ENCODE measurements around the gene NDUFS7.
"Not testable (repeated sequence)": the region's sequence is repeated elsewhere in the genome, so short reads cannot be mapped to it uniquely, and the experiment has no call there.

Gene NDUFS7

DNA sequence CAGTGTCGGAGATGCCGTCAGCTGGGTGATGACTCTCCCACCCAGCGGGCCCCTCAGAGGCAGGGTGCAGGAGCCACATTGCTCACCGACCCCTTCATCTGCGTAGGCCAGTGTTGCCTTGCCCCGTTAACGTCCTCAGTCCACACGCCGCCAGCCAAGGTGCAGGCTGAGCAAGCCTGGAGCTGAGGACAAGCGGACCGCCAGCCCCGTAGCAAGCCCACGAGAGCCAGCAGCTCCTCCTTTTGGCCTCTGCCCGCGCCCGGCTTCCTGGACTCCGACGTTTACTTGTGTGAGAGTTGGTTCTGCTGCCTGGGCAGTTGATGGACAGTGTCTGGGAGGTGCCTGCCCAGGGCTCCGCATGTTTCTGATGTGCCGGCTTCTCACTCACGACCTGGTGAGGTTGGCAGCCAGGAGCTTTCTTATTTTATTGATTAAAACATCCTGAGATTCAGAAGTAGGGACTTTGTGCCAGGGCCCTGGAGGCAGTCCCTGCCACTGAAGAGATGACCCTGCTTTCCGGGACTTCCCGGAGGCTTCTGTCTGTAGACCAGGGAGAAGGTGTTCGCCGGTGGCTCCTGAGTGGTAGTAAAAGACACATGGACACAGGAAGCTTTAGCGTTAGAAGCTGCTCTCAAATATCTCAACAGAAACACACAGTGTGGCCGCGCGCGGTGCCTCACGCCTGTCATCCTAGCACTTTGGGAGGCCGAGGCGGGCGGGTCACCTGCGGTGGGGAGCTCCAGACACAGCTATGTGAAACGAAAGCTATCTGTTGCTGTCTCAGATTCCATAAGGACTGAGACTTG is 29.5 kb downstream of the NDUFS7 start:
- DNase-seq (ENCODE audit: low read depth in 1 of 2, low spot score in 1 of 2), result no peak
- in situ Hi-C loops (cut with HindIII; ENCODE audit: low pct_unique_long_range_greater_than_20kb, low sequenced_read_pairs), result no loop called here
- no peak for TF ChIP-seq JUND (IDR thresholded peaks at IDR 0.05; ENCODE audit: low read depth)

DNA sequence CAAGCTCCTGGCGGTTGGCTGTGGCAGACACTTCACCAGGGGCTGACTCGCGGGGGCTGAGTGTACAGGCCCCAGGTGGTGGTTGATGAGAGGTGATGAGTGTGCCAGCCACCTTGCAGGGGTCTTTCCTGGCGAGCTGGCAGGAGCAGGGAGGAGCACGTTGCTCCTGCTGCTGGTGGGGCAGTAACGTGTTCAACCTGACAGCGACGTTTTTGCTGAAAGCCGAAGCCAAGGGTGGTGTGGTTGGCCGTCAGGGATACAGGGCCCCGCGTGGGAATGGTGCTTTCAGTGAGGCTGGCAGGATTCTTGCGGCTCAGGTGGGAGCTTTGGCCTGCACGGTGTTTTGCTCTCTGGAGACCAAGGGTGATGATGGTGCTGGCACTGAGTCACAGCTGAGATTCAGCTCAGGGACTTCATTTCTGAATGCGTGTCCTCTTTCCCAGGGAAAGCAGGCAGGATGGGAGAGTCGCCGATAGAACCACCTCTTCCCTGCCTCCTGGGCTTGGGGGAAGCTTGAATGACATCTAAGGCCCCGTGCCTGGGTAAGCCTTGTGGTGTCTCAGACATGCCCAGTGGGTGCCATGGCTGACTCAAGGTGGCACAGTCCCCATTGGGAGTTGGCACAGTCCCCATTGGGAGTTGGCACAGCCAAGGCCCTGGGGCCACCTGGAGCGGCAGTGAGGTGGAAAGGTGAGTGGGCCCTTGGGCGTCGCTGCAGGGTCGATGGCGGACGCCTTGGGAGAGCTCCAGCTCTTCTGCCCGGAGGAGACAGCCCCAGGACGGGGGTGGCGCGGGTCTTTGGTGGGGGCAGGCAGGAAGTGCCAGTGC is 32.5 kb downstream of the NDUFS7 start:
- in situ Hi-C loops (cut with HindIII; ENCODE audit: low pct_unique_long_range_greater_than_20kb, low sequenced_read_pairs), result no loop called here
- TF ChIP-seq JUND (IDR thresholded peaks at IDR 0.05; ENCODE audit: low read depth), result no peak
- no peak for DNase-seq (ENCODE audit: low read depth in 1 of 2, low spot score in 1 of 2)

DNA sequence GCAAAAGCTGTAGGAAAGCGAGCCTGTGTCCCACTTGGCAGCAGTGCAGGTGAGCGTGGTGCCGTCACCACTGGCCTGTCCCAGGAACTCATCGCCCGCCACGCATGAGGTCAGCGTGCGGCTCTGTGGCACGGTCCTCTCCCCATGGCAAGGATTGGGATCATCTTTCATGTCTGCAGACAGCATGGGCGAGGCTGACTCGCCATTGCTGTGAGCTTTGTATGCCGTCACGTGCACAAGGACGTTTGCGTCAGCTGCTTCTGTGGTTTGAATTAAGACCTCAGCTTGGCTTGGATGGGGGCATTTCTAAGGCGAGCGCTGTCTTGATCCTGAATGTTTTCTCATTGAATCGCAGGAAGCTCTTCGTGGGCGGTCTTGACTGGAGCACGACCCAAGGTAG is 33.4 kb downstream of the NDUFS7 start:
- DNase-seq (ENCODE audit: low read depth in 1 of 2, low spot score in 1 of 2), result no peak
- in situ Hi-C loops (cut with HindIII; ENCODE audit: low pct_unique_long_range_greater_than_20kb, low sequenced_read_pairs), result no loop called here
- no peak for TF ChIP-seq JUND (IDR thresholded peaks at IDR 0.05; ENCODE audit: low read depth)

DNA sequence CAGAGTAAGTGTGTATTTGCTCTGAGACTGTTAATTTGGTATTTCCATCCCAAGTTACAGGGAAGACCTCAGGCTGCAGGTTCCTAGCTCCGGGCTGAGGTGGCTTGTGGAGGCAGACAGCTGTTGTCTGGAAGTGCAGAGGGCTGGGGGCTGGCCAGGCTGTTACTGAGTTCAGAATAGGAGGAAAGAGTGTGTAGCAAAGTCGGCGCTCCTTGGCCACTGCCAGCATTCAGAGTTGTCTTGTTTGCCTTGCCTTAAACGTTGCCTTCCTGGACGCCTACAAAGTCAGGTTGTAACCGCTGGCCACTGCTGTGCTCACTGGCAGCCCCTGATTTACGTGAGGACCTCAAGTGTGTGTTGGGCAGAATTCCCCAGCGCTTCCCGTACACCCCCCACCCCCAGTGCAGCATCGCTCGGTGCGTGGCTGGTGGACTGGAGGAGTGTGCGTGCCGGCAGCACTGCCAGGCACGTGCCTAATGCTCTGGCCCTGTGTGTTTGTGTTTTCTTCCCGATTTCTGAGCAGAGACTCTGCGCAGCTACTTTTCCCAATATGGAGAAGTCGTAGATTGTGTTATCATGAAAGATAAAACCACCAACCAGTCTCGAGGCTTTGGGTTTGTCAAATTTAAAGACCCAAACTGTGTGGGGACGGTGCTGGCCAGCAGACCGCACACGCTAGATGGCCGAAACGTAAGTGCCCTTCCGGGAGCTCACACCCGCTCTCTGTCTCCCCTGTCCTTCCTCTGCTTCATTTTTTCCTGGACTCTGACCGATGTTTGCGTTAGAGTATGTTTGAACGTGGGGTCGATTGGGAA is 34.2 kb downstream of the NDUFS7 start:
- in situ Hi-C loops (cut with HindIII; ENCODE audit: low pct_unique_long_range_greater_than_20kb, low sequenced_read_pairs), result no loop called here
- TF ChIP-seq JUND (IDR thresholded peaks at IDR 0.05; ENCODE audit: low read depth), result no peak
- DNase-seq (ENCODE audit: low read depth in 1 of 2, low spot score in 1 of 2), result no peak

DNA sequence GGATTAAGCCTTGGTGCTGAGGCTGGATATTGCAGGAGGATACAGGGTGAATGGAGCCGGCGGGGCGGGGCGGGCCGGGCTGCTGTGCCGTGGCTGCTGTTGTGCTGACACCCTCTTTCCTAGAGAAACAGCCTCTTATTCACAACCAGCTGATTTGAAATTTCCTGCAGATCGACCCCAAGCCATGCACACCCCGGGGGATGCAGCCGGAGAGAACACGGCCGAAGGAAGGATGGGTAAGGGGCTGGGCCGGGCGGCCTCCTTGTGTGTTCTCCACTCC is 34.7 kb downstream of the NDUFS7 start:
- TF ChIP-seq JUND (IDR thresholded peaks at IDR 0.05; ENCODE audit: low read depth), result no peak
- in situ Hi-C loops (cut with HindIII; ENCODE audit: low pct_unique_long_range_greater_than_20kb, low sequenced_read_pairs), result no loop called here
- DNase-seq (ENCODE audit: low read depth in 1 of 2, low spot score in 1 of 2), result no peak

DNA sequence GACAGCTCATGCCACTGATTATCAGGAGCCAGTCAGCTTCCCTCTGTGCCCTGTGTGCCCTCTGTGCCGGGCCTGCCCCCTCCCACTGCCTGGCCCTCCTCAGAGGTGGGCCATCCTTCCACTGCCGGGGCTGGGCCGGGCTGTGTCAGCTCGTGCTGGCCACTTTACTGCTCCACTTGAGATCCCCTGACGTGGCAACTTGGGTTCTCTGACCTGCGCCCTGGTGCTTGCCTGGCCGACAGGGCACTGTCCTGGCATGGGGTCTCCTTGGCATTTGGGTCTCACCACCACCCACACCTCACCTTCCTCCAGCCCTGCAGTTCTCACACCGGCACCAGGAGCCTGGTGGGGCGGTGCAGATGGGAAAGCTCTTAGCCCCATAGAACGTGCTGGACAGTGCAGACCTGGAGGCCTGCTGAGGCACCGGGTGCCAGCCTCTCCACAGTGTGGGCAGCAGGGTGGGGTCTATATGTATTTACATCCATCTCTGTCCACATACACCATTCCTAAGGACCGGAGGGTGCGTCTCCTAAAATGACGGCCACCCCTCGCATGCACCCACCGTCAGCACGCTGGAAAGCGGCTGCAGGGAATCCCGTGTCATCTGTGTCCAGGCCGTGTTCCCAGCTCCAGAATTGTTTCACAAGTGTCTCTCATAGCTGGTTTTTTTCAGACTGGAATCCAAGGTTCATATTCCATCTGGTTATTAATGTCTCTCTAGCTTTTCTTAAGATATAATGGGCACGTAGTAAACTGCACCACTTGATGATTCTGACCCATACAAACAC is 35.4 kb downstream of the NDUFS7 start:
- in situ Hi-C loops (cut with HindIII; ENCODE audit: low pct_unique_long_range_greater_than_20kb, low sequenced_read_pairs), result no loop called here
- DNase-seq (ENCODE audit: low read depth in 1 of 2, low spot score in 1 of 2), result no peak

DNA sequence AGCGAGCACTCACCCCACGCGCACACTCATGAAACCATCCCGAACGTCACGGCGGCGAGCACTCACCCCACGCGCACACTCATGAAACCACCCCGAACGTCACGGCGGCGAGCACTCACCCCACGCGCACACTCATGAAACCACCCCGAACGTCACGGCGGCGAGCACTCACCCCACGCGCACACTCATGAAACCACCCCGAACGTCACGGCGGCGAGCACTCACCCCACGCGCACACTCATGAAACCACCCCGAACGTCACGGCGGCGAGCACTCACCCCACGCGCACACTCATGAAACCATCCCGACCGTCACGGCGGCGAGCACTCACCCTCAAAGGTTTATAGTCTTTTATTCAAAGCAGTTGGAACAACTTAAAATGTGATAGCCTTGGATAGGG is 36.4 kb downstream of the NDUFS7 start:
- in situ Hi-C loops (cut with HindIII; ENCODE audit: low pct_unique_long_range_greater_than_20kb, low sequenced_read_pairs); DNase-seq (ENCODE audit: low read depth in 1 of 2, low spot score in 1 of 2): not testable (repeated sequence)

More for the DNA sequence above, 35.4 kb downstream of the NDUFS7 start:
- no peak for TF ChIP-seq JUND (IDR thresholded peaks at IDR 0.05; ENCODE audit: low read depth)

DNA sequence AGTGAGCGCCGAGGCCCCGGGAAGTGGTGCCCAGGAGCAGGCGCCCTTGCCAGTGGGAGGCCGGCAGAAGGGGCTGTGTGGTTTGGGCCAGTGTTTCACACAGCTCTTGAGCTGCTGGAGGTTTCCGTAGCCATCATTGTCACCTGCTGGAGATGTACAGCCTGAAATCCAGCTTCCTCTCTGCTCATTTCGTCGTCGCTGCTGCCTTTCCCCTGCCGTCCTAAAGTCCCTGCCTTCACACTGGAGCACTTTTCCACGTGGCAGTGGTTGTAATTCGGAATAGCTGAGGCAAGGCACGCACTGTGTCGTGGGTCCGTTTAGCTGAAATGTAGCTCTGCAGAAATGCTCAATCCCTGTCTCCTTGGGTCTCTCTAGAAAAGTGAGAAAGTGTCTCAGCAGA is 36.9 kb downstream of the NDUFS7 start:
- in situ Hi-C loops (cut with HindIII; ENCODE audit: low pct_unique_long_range_greater_than_20kb, low sequenced_read_pairs), result no loop called here
- TF ChIP-seq JUND (IDR thresholded peaks at IDR 0.05; ENCODE audit: low read depth), result no peak
- DNase-seq (ENCODE audit: low read depth in 1 of 2, low spot score in 1 of 2), result no peak

DNA sequence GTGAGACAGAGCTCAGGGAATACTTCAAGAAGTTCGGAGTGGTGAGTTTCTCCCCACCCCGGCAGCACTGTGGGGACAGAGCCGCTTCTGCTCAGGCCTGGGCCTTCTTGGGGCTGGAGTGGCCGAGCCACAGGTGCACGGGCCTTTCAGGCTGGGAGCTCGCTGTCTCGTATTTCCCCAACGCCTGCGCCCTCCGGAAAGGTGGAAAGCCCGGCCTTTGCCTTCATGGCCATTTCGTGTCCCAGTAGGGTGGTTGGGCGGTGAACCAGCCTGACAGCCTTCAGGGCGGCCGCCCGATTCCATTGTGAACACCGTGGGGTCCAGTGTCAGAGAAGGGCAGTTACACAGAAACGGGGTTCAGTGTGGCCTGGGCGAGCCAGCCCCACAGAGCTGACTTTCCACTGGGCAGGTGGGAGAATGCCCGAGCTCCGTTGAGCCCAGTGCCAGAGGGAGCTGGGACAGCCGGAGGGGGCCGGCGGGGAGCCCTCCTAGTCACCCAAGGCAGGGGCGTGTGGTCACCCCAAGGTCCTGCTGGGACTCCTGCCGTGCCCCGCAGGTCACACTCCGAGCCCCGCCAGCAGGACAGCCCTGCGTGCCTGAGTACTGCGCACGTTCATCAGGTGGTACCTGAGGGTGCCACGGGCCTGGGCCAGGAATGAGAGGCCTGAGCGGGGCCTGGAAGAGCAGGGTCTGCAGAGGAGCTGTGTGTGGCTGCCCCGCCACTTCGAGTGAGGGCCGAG is 37.7 kb downstream of the NDUFS7 start:
- no peak for DNase-seq (ENCODE audit: low read depth in 1 of 2, low spot score in 1 of 2)
- in situ Hi-C loops (cut with HindIII; ENCODE audit: low pct_unique_long_range_greater_than_20kb, low sequenced_read_pairs), result no loop called here
- no peak for TF ChIP-seq JUND (IDR thresholded peaks at IDR 0.05; ENCODE audit: low read depth)

DNA sequence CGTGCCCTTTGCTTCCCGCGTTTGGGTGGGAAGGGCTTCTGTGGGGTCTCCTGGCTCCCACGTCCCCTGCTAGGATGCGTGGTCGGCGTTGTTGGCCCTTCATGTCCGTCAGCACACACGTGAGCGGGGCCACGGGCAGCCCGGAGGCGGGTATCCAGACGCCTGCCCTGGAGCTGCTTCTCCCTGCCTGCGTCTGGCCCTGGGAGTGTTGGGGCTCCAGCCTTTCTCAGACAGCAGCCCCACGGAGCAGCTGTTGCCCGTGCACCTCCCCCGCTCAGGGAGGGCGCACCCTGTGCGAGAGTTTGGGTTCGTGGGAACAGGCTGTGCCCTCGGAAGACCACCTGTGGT is 38.2 kb downstream of the NDUFS7 start:
- in situ Hi-C loops (cut with HindIII; ENCODE audit: low pct_unique_long_range_greater_than_20kb, low sequenced_read_pairs), result no loop called here
- TF ChIP-seq JUND (IDR thresholded peaks at IDR 0.05; ENCODE audit: low read depth), result no peak
- no peak for DNase-seq (ENCODE audit: low read depth in 1 of 2, low spot score in 1 of 2)

DNA sequence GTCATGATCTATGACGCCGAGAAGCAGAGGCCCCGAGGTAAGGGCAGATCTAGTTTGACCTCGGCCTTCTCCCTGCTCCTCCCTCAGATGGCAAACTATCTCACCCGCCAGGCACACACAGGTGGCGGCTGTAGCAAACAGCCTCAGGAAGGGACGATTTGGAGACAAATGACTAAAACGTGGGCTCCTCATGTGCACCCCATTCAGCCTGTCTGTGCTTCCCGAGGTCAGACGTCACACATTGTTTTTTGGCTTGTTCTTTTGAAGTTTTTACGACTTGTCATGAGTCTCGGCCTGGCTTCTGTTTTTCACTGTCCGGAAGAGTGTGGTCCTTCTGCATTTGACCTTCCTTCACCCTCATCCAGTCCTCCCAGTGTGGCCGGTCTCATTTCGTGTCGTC is 38.7 kb downstream of the NDUFS7 start:
- DNase-seq (ENCODE audit: low read depth in 1 of 2, low spot score in 1 of 2), result no peak
- in situ Hi-C loops (cut with HindIII; ENCODE audit: low pct_unique_long_range_greater_than_20kb, low sequenced_read_pairs), result no loop called here
- TF ChIP-seq JUND (IDR thresholded peaks at IDR 0.05; ENCODE audit: low read depth), result no peak

DNA sequence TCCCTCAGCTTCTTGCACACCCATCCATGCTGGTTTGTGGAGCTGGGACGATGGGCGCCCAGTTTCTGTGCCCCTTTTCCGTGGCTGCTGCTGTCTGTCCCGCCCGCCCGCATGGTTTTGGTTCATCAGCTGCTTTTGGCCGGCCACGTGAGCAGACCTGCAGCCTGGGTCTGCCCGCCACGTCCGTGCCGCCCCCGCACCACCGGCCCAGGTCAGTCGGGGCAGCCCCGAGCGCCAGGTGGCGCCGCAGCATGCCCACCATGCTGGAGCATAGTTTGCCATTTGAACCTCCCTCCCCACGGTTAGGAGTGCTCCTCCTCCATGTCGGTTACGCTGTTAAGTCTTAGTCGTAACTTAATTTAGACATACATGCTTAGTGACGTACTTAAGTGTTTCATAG is 39.2 kb downstream of the NDUFS7 start:
- in situ Hi-C loops (cut with HindIII; ENCODE audit: low pct_unique_long_range_greater_than_20kb, low sequenced_read_pairs), result no loop called here
- no peak for TF ChIP-seq JUND (IDR thresholded peaks at IDR 0.05; ENCODE audit: low read depth)
- DNase-seq (ENCODE audit: low read depth in 1 of 2, low spot score in 1 of 2), result no peak

All from T47D (cell line).